IMR-90 (cell line): ENCODE results near the gene OBP2A. TPM values are rescaled to one million over a fixed set of nuclear protein-coding genes. Genes with fewer than 3 reads are reported as not detected.

Source experiments
- ATAC-seq: fragments of 200-7000 bp; cut with Tn5 transposase; 2 replicates; pipeline ENCODE4 v1.9.1; 2020; ENCODE audit warnings: low read depth, mild to moderate bottlenecking, moderate library complexity
- BruUV-seq: library from RNA; stranded (reverse); fragments of 400-500 nt; replicated peaks from 2 replicates; lab custom pipeline; 2021; lab: Mats Ljungman, UMichigan
- CTCF ChIA-PET: fragments of 300-600 bp; formaldehyde crosslinking; extraction: SDS; loops from one replicate; lab custom pipeline; 2021; ENCODE audit warnings: antibody characterized with exemption; lab: Yijun Ruan, JAX
- POLR2A ChIA-PET: fragments of 300-600 bp; sonication (Branson Sonifier 250); formaldehyde crosslinking; loops from one replicate; lab custom pipeline; 2022; ENCODE audit warnings: antibody characterized with exemption; ENCODE audit not compliant: unreplicated experiment; lab: Charles Lee
- DNase-seq: peaks from one replicate; pipeline ENCODE4 v3.0.0; 2013
- H2AFZ ChIP-seq: replicated peaks from 2 replicates; pipeline ENCODE3; 2013; ENCODE audit warnings: low read length, mild to moderate bottlenecking; ENCODE audit not compliant: poor library complexity
- H2AK5ac ChIP-seq: 2 replicates; pipeline ENCODE4 v1.6.1; 2013; ENCODE audit warnings: low read depth, low read length, inconsistent platforms
- H2AK9ac ChIP-seq: replicated peaks from 2 replicates; pipeline ENCODE3; 2013; ENCODE audit warnings: mild to moderate bottlenecking, low read depth, low read length, moderate library complexity; ENCODE audit not compliant: poor library complexity
- H2BK120ac ChIP-seq: 2 replicates; pipeline ENCODE4 v1.6.1; 2013; ENCODE audit warnings: low read depth, low read length, inconsistent platforms
- H2BK15ac ChIP-seq: 3 replicates; pipeline ENCODE4 v1.6.1; 2013; ENCODE audit warnings: low read depth, low read length, inconsistent platforms
- H2BK20ac ChIP-seq: 2 replicates; pipeline ENCODE4 v1.6.1; 2013; ENCODE audit warnings: low read depth, mild to moderate bottlenecking, inconsistent platforms, low read length, moderate library complexity
- H2BK5ac ChIP-seq: 2 replicates; pipeline ENCODE4 v1.6.1; 2013; ENCODE audit warnings: mild to moderate bottlenecking, low read depth, low read length, inconsistent platforms; ENCODE audit not compliant: poor library complexity, severe bottlenecking
- H3K14ac ChIP-seq: replicated peaks from 2 replicates; pipeline ENCODE4 v1.6.1; 2013; ENCODE audit warnings: low read depth, low read length, inconsistent platforms
- H3K18ac ChIP-seq: 2 replicates; pipeline ENCODE4 v1.6.1; 2013; ENCODE audit warnings: low read depth, low read length, control low read depth
- H3K23ac ChIP-seq: 2 replicates; pipeline ENCODE4 v1.6.1; 2013; ENCODE audit warnings: low read depth, low read length, inconsistent platforms
- H3K27ac ChIP-seq: 2 replicates; pipeline ENCODE4 v1.5.1; 2013; ENCODE audit warnings: mild to moderate bottlenecking, control low read depth, low read length; ENCODE audit not compliant: insufficient read depth
- H3K27me3 ChIP-seq: 2 replicates; pipeline ENCODE4 v1.6.1; 2013; ENCODE audit warnings: low read length; ENCODE audit not compliant: control insufficient read depth, insufficient read depth
- H3K36me3 ChIP-seq: 2 replicates; pipeline ENCODE4 v1.6.1; 2013; ENCODE audit warnings: low read length, mixed read lengths; ENCODE audit not compliant: control insufficient read depth, insufficient read depth
- H3K4ac ChIP-seq: 2 replicates; pipeline ENCODE4 v1.6.1; 2013; ENCODE audit warnings: low read depth, low read length, inconsistent platforms
- H3K4me1 ChIP-seq: 2 replicates; pipeline ENCODE4 v1.6.1; 2013; ENCODE audit warnings: low read length, mixed read lengths; ENCODE audit not compliant: control insufficient read depth, insufficient read depth
- H3K4me2 ChIP-seq: 2 replicates; pipeline ENCODE4 v1.6.1; 2013; ENCODE audit warnings: low read depth, mild to moderate bottlenecking, control low read depth, low read length, moderate library complexity
- H3K4me3 ChIP-seq: 2 replicates; pipeline ENCODE4 v1.5.1; 2013; ENCODE audit warnings: low read depth, mild to moderate bottlenecking, control low read depth, low read length, moderate library complexity; ENCODE audit not compliant: insufficient read depth
- H3K56ac ChIP-seq: 2 replicates; pipeline ENCODE4 v1.6.1; 2013; ENCODE audit warnings: low read length, inconsistent platforms; ENCODE audit not compliant: insufficient read depth; ENCODE audit errors: extremely low read depth
- H3K79me1 ChIP-seq, 2 experiments: 2 replicates each; pipeline ENCODE4 v1.6.1; 2013; ENCODE audit warnings: low read length in 2 of 2, inconsistent platforms in 1 of 2, low read depth in 1 of 2
- H3K9ac ChIP-seq: 2 replicates; pipeline ENCODE4 v1.6.1; 2013; ENCODE audit warnings: low read depth, low read length, control low read depth
- H3K9me1 ChIP-seq: 2 replicates; pipeline ENCODE4 v1.6.1; 2013; ENCODE audit warnings: low read length, inconsistent platforms; ENCODE audit not compliant: insufficient read depth
- H3K9me3 ChIP-seq: 2 replicates; pipeline ENCODE4 v1.6.1; 2013; ENCODE audit warnings: low read length; ENCODE audit not compliant: control insufficient read depth, insufficient read depth
- H4K20me1 ChIP-seq: 2 replicates; pipeline ENCODE4 v1.6.1; 2013; ENCODE audit warnings: low read length, inconsistent platforms; ENCODE audit not compliant: insufficient read depth
- H4K5ac ChIP-seq: 2 replicates; pipeline ENCODE4 v1.6.1; 2013; ENCODE audit warnings: mild to moderate bottlenecking, low read depth, low read length, control low read depth
- H4K8ac ChIP-seq, 2 experiments: 2 replicates each; pipeline ENCODE4 v1.6.1; 2013; ENCODE audit warnings: low read depth in 2 of 2, low read length in 2 of 2, control low read depth in 1 of 2, inconsistent platforms in 1 of 2
- H4K91ac ChIP-seq: 2 replicates; pipeline ENCODE4 v1.6.1; 2013; ENCODE audit warnings: low read depth, low read length, inconsistent platforms; ENCODE audit not compliant: insufficient read depth
- CHD1 ChIP-seq: IDR thresholded peaks from 2 replicates; pipeline ENCODE4 v1.6.1; 2012; ENCODE audit warnings: low read depth, low read length, improper control_type of control experiment
- MAZ ChIP-seq: IDR thresholded peaks from 2 replicates; pipeline ENCODE4 v1.6.1; 2012; ENCODE audit warnings: low read depth, mild to moderate bottlenecking, low read length, improper control_type of control experiment, moderate library complexity, borderline replicate concordance
- MXI1 ChIP-seq: IDR thresholded peaks from 2 replicates; pipeline ENCODE4 v1.6.1; 2012; ENCODE audit warnings: low read depth, mild to moderate bottlenecking, low read length, moderate library complexity, borderline replicate concordance
- NFE2L2 ChIP-seq: fragments of 150-350 bp; IDR thresholded peaks from 2 replicates; pipeline ENCODE4 v1.6.1; 2016; ENCODE audit warnings: low read depth, mild to moderate bottlenecking, low read length
- RCOR1 ChIP-seq: IDR thresholded peaks from 2 replicates; pipeline ENCODE4 v1.6.1; 2012; ENCODE audit warnings: mild to moderate bottlenecking, low read length, improper control_type of control experiment; ENCODE audit not compliant: insufficient replicate concordance
- USF2 ChIP-seq: fragments of 150-350 bp; IDR thresholded peaks from 2 replicates; pipeline ENCODE4 v1.6.1; 2017; ENCODE audit warnings: mild to moderate bottlenecking, antibody characterized with exemption, low read length, low read depth
- WGBS, 2 experiments: methylation state at CpG; one replicate each; pipeline versions ENCODE4 v1.1.5 to v1.1.7; 2013; ENCODE audit warnings: missing lambda C conversion rate in 2 of 2; ENCODE audit not compliant: insufficient read length in 1 of 2; ENCODE audit errors: extremely low coverage in 2 of 2; 5-methylcytosine and 5-hydroxymethylcytosine counted together
- dilution Hi-C: fragments of 300-500 bp; cut with HindIII; formaldehyde crosslinking; loops from one replicate; pipeline ENCODE4 v1.14.3; 2018; ENCODE audit warnings: low sequenced_read_pairs; ENCODE audit not compliant: unreplicated experiment
- in situ Hi-C: fragments of 300-500 bp; cut with MboI; formaldehyde crosslinking; loops from 3 replicates; pipeline ENCODE4 v1.14.3; 2019; ENCODE audit warnings: low sequenced_read_pairs, inconsistent platforms, mixed read lengths
- intact Hi-C: fragments of 100-400 bp; cut with micrococcal nuclease; formaldehyde crosslinking; loops from 2 replicates; pipeline ENCODE4 v1.10.0; 2022
- polyA plus RNA-seq, 3 experiments: library from polyadenylated mRNA; depleted of rRNA; stranded (reverse); fragments of >200 nt; gene quantifications; 2 replicates each; pipeline ENCODE4 v1.2.3, GENCODE V29; 2012; ENCODE audit warnings: low replicate concordance in 1 of 3
- total RNA-seq: library from RNA; depleted of rRNA; stranded (reverse); fragments of >200 nt; gene quantifications from 2 replicates; pipeline ENCODE4 v1.2.3, GENCODE V29; 2012

The OBP2A gene
- total and polyA plus RNA-seq, 2 of the 4 experiments (the other 2 are of a cell fraction), result not detected

DNA sequence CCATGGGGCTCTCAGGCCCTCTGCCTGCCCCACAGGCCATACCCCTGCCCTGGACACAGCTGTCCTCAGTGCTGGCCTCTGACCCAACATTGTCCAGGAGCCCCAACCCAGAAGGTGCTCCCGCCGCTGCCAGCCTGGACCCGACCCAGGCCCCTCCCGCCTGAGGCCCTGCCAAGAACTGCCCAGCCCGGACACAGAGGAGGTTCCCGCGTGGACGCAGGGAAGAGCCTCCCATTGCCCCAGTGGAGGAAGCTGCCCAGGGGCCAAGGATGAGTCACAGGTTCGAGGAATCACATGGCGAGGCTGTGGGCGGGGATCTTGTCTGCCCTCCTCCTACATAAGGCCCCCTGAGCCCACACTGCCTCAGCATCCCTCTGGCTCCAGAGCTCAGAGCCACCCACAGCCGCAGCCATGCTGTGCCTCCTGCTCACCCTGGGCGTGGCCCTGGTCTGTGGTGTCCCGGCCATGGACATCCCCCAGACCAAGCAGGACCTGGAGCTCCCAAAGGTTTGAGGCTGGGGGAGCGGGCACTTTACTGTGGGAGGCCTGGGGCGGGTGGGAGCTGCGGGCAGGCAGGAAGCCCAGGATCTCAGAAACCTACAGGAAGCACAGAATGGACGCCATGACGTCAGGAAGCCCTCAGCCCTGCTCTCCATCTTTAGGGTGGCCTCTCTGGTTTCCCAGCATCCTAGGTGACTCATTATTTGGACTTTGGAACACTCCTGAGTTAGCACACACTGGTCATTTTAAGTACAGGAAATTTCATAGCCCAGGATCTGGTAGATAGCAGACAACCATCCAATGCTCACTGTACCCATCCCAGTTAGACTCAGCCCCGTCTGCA is 15.7 kb downstream of the OBP2A start, which contains the start of gene PAEP (continued):
- TF ChIP-seq MXI1, result no peak

DNA sequence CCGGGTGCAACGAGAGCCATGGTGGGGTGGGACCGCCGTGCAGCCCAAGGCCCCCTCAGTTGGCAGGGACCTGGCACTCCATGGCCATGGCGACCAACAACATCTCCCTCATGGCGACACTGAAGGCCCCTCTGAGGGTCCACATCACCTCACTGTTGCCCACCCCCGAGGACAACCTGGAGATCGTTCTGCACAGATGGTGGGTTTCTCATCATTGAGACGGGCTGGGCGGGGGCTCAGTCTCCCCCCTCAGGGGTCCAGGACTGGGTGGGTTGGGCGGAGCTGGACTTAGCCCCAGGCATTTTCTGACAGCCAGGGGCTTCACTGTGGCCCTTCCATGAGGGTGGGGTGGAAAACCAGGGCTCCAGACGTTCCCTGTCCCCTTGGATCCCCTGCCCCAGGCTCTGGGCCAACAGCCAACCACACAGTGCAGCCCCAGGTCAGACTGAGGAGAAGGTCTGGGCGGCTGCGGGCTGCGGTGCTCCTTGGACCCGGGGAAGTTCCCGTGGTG is 16.4 kb downstream of the OBP2A start:
- no peak overlapping the region for H2BK15ac ChIP-seq
- H3K9me3 ChIP-seq, result peaks cover 16% of the 10 kb centered on the region
- H3K4me1 ChIP-seq, result no peaks in the 10 kb centered on the region
- H3K14ac ChIP-seq, result no peak overlapping the region
- DNase-seq (no peak), ATAC-seq (no peak)
- POLR2A ChIA-PET, result no interaction called here
- no peaks in the 10 kb centered on the region for H3K79me1 ChIP-seq
- no peak overlapping the region for H2AK5ac ChIP-seq
- H4K91ac ChIP-seq, result no peak overlapping the region
- TF ChIP-seq USF2 (no peak), NFE2L2 (no peak), CHD1 (no peak), RCOR1 (no peak), MAZ (no peak)
- H3K56ac ChIP-seq, result no peak overlapping the region
- no peak overlapping the region for H2AK9ac ChIP-seq
- H4K5ac ChIP-seq, result no peak overlapping the region
- intact Hi-C loops, result no loop called here
- H4K8ac ChIP-seq, result no peak overlapping the region
- dilution Hi-C loops, result no loop called here
- H3K4ac ChIP-seq, result no peak overlapping the region
- H4K20me1 ChIP-seq, result no peaks in the 10 kb centered on the region
- no peak overlapping the region for H2BK120ac ChIP-seq
- H3K4me2 ChIP-seq, result no peak overlapping the region
- no peak overlapping the region for H2BK20ac ChIP-seq
- no TSS peak for BruUV-seq
- no peak overlapping the region for H3K18ac ChIP-seq
- no peak overlapping the region for H3K23ac ChIP-seq
- H2BK5ac ChIP-seq, result no peak overlapping the region
- no peak overlapping the region for H2AFZ ChIP-seq
- no peak overlapping the region for H3K27ac ChIP-seq
- H3K9ac ChIP-seq, result no peak overlapping the region
- H3K27me3 ChIP-seq, result no peaks in the 10 kb centered on the region
- no peaks in the 10 kb centered on the region for H3K9me1 ChIP-seq
- in situ Hi-C loops, result no loop called here
- 87% methylated on average over 3 of the region's 17 CpGs; no CpG with 5 or more reads in 1 of the 2 experiments for WGBS, 2 experiments
- CTCF ChIA-PET, result no interaction called here
- no peak overlapping the region for H3K4me3 ChIP-seq
- no peaks in the 10 kb centered on the region for H3K36me3 ChIP-seq
